Endodermal cell (in vitro differentiated cells): ENCODE results near the gene ZNF776. TPM values are rescaled to one million over a fixed set of nuclear protein-coding genes. Genes with fewer than 3 reads are reported as not detected.

ENCODE experiments used
- DNase-seq: peaks from one replicate; pipeline ENCODE4 v3.0.0-alpha.2; 2017
- H3K27ac ChIP-seq: 2 replicates; pipeline ENCODE4 v1.5.1; 2013; ENCODE audit warnings: mild to moderate bottlenecking, low read depth, low read length, moderate library complexity
- H3K27me3 ChIP-seq: 2 replicates; pipeline ENCODE4 v1.6.1; 2013; ENCODE audit warnings: mild to moderate bottlenecking, low read length, moderate library complexity; ENCODE audit not compliant: insufficient read depth, control insufficient read depth, poor library complexity, severe bottlenecking
- H3K36me3 ChIP-seq: 2 replicates; pipeline ENCODE4 v1.7.0; 2013; ENCODE audit warnings: mild to moderate bottlenecking, low read length, moderate library complexity; ENCODE audit not compliant: control insufficient read depth, insufficient read depth
- H3K4me1 ChIP-seq: one replicate; pipeline ENCODE4 v1.7.0; 2013; ENCODE audit warnings: low read length; ENCODE audit not compliant: control insufficient read depth, insufficient read depth
- H3K4me3 ChIP-seq: 2 replicates; pipeline ENCODE4 v1.5.1; 2013; ENCODE audit warnings: mild to moderate bottlenecking, low read length, moderate library complexity
- H3K9ac ChIP-seq: 2 replicates; pipeline ENCODE4 v1.6.1; 2013; ENCODE audit warnings: mild to moderate bottlenecking, low read length, moderate library complexity; ENCODE audit not compliant: poor library complexity, severe bottlenecking; ENCODE audit errors: extremely low read depth
- H3K9me3 ChIP-seq: 2 replicates; pipeline ENCODE4 v1.6.1; 2013; ENCODE audit warnings: mild to moderate bottlenecking, low read length, moderate library complexity; ENCODE audit not compliant: control insufficient read depth
- H3K27ac Mint-ChIP-seq: 2 replicates; pipeline ENCODE4 v1.8.0; 2020; ENCODE audit warnings: mixed read lengths
- H3K27me3 Mint-ChIP-seq: 2 replicates; pipeline ENCODE4 v1.8.0; 2021; ENCODE audit warnings: mild to moderate bottlenecking, mixed read lengths; ENCODE audit not compliant: insufficient read depth
- H3K36me3 Mint-ChIP-seq: 2 replicates; pipeline ENCODE4 v1.8.0; 2020; ENCODE audit warnings: low read depth, mixed read lengths
- H3K4me1 Mint-ChIP-seq: 2 replicates; pipeline ENCODE4 v1.8.0; 2020; ENCODE audit warnings: mixed read lengths
- H3K4me3 Mint-ChIP-seq: 2 replicates; pipeline ENCODE4 v1.8.0; 2020; ENCODE audit warnings: mild to moderate bottlenecking, moderate library complexity, mixed read lengths
- H3K9me3 Mint-ChIP-seq: 2 replicates; pipeline ENCODE4 v1.8.0; 2020; ENCODE audit warnings: mild to moderate bottlenecking, mixed read lengths
- CTCF ChIP-seq: fragments of 200-600 bp; sonication (generic); conservative IDR thresholded peaks from 2 replicates; pipeline ENCODE4 v1.5.0; 2021; ENCODE audit warnings: antibody characterized with exemption, mild to moderate bottlenecking
- WGBS, 2 experiments: methylation state at CpG; one replicate each; pipeline versions ENCODE4 v1.1.5 to v1.1.7; 2013; ENCODE audit warnings: missing lambda C conversion rate in 2 of 2, mixed read lengths in 1 of 2; ENCODE audit not compliant: insufficient coverage in 1 of 2, insufficient read length in 1 of 2; 5-methylcytosine and 5-hydroxymethylcytosine counted together
- total RNA-seq, 2 donors: library from RNA; stranded (reverse); fragmentation: NEBNext Ultra II Directional in 1 of 2; extraction: Animal tissue kit (Norgen Biotek cat#: 25700) in 1 of 2; gene quantifications; 2 replicates in 1 of 2; 3 replicates in 1 of 2; pipeline ENCODE4 v1.2.1, GENCODE V29; 2021

Gene ZNF776
- total RNA-seq, 2 donors from 2014 or later = 16.2 to 21.4 TPM

- no peaks in the 10 kb centered on the region for H3K4me1 ChIP-seq
- H3K36me3 ChIP-seq = peaks cover 93% of the 10 kb centered on the region
- DNase-seq = no peak
- H3K27ac ChIP-seq = no peak overlapping the region
- H3K27me3 ChIP-seq = no peaks in the 10 kb centered on the region
- no peak for TF ChIP-seq CTCF
- no peak overlapping the region for H3K9ac ChIP-seq
- no peaks in the 10 kb centered on the region for H3K27me3 Mint-ChIP-seq
- H3K27ac Mint-ChIP-seq = no peak overlapping the region
- H3K4me3 ChIP-seq = no peak overlapping the region
- peaks cover 28% of the 10 kb centered on the region for H3K9me3 ChIP-seq
- H3K9me3 Mint-ChIP-seq = peaks cover 38% of the 10 kb centered on the region
- no peak overlapping the region for H3K4me3 Mint-ChIP-seq
- WGBS, 2 experiments = 97 to 98% methylated on average over 9 to 10 of the region's 10 CpGs
- no peaks in the 10 kb centered on the region for H3K4me1 Mint-ChIP-seq
- peaks cover 86% of the 10 kb centered on the region for H3K36me3 Mint-ChIP-seq
These were observed 7.6 kb downstream of the ZNF776 start for GRCh38 chr19:57754091-57754673.

GRCh38 chr19:57755031-57755430 is 8.4 kb downstream of the ZNF776 start:
- no peak overlapping the region for H3K9ac ChIP-seq
- H3K4me3 ChIP-seq = no peak overlapping the region
- 97 to 100% methylated on average over 4 of the region's 4 CpGs for WGBS, 2 experiments
- Mint-ChIP-seq H3K4me3 (no peak overlapping the region), H3K9me3 (peaks cover 38% of the 10 kb centered on the region), H3K27me3 (no peaks in the 10 kb centered on the region), H3K4me1 (no peaks in the 10 kb centered on the region), H3K27ac (no peak overlapping the region), H3K36me3 (peaks cover 84% of the 10 kb centered on the region)
- H3K27ac ChIP-seq = no peak overlapping the region
- DNase-seq = no peak
- H3K36me3 ChIP-seq = peaks cover 88% of the 10 kb centered on the region
- H3K9me3 ChIP-seq = peaks cover 28% of the 10 kb centered on the region
- H3K27me3 ChIP-seq = no peaks in the 10 kb centered on the region
- no peaks in the 10 kb centered on the region for H3K4me1 ChIP-seq
- TF ChIP-seq CTCF = no peak

GRCh38 chr19:57757941-57758340 is 11.3 kb downstream of the ZNF776 start:
- Mint-ChIP-seq H3K4me1 (no peaks in the 10 kb centered on the region), H3K36me3 (peaks cover 76% of the 10 kb centered on the region), H3K27me3 (no peaks in the 10 kb centered on the region), H3K4me3 (no peak overlapping the region), H3K27ac (no peak overlapping the region), H3K9me3 (peaks cover 29% of the 10 kb centered on the region)
- Histone ChIP-seq H3K9me3 (peaks cover 24% of the 10 kb centered on the region), H3K4me1 (no peaks in the 10 kb centered on the region), H3K27me3 (no peaks in the 10 kb centered on the region), H3K36me3 (peaks cover 68% of the 10 kb centered on the region), H3K9ac (no peak overlapping the region), H3K4me3 (no peak overlapping the region), H3K27ac (no peak overlapping the region)
- WGBS, 2 experiments = 95% methylated on average over 2 of the region's 2 CpGs; no CpG with 5 or more reads in 1 of the 2 experiments
- no peak for DNase-seq
- no peak for TF ChIP-seq CTCF
